Measurements from ENCODE around the gene EXT2.

DNA sequence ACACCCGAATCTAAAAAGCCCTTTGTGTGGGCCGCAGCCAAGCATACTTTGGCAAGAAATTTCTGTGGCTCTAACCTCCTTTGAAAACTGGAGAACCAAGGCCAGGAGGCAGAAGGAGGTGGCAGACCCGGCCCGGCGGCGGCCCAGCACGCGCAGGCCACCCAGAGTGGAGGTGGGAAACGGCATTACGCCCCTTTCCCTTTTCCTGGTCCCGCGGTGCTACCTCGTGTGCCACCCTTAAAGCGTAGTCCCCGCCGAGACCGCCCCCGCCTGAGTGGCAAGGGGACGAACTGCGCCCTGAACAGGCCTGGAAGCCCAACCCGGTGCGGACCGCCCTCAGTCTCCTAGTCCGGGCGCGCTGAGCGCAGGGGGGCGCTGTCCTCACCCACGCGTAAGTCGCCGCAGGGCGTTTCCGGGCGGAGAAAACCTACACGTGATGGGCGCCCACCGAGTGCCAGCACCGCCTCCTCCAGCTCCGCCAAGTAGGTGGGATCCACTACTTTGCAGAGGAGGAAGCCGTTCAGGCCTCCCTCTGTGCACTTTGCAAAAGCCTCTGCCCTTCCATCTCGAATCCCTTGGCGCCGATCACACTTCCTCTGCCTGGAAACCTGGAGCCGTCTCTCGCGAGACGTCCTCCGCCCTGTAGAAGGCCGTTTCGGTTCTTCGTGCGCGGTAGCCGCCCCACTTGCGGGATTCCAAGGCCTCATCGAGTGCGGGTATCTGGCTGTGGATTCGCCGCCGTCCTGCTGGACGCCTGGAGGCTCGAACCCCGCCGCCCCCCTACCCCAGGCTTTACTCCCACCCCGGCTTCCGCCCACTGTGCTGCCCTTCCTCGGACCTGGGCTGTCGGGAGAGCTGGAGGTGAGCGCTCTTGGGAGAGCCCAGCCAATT lies 29.4 kb upstream of the EXT2 start, which contains the start of gene ACCS:
- no peak for TF ChIP-seq TAF1 (IDR thresholded peaks at IDR 0.05; ENCODE audit: borderline replicate concordance, insufficient read depth, low read length)
- TF ChIP-seq, protein P1, sequence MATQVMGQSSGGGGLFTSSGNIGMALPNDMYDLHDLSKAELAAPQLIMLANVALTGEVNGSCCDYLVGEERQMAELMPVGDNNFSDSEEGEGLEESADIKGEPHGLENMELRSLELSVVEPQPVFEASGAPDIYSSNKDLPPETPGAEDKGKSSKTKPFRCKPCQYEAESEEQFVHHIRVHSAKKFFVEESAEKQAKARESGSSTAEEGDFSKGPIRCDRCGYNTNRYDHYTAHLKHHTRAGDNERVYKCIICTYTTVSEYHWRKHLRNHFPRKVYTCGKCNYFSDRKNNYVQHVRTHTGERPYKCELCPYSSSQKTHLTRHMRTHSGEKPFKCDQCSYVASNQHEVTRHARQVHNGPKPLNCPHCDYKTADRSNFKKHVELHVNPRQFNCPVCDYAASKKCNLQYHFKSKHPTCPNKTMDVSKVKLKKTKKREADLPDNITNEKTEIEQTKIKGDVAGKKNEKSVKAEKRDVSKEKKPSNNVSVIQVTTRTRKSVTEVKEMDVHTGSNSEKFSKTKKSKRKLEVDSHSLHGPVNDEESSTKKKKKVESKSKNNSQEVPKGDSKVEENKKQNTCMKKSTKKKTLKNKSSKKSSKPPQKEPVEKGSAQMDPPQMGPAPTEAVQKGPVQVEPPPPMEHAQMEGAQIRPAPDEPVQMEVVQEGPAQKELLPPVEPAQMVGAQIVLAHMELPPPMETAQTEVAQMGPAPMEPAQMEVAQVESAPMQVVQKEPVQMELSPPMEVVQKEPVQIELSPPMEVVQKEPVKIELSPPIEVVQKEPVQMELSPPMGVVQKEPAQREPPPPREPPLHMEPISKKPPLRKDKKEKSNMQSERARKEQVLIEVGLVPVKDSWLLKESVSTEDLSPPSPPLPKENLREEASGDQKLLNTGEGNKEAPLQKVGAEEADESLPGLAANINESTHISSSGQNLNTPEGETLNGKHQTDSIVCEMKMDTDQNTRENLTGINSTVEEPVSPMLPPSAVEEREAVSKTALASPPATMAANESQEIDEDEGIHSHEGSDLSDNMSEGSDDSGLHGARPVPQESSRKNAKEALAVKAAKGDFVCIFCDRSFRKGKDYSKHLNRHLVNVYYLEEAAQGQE (IDR thresholded peaks at IDR 0.05; ENCODE audit: insufficient read depth in 1 of 2, low read depth in 2 of 2, low read length in 2 of 2) = no peak
- no peak for TF ChIP-seq POLR2AphosphoS5 (IDR thresholded peaks at IDR 0.05; ENCODE audit: low read depth, low read length)
- no peak for TF ChIP-seq SIN3A (IDR thresholded peaks at IDR 0.05; ENCODE audit: borderline replicate concordance, insufficient read depth, low read length)
- no peak for TF ChIP-seq FOXP2 (optimal IDR thresholded peaks at IDR 0.05; ENCODE audit: borderline replicate concordance, extremely low read depth, extremely low read length, insufficient read depth)
